H9 (cell line): ENCODE measurements around the gene ASH1L. TPM values are rescaled to one million over a fixed set of nuclear protein-coding genes. Genes with fewer than 3 reads are reported as not detected.

ENCODE experiments used
- DNase-seq: peaks from one replicate; pipeline ENCODE4 v3.0.0-alpha.2; 2017
- H2AFZ ChIP-seq: one replicate; pipeline ENCODE4 v1.6.1; 2013; ENCODE audit warnings: mild to moderate bottlenecking, low read length, control low read depth, moderate library complexity
- H2AK5ac ChIP-seq: 2 replicates; pipeline ENCODE4 v1.6.1; 2013; ENCODE audit warnings: low read length, control low read depth, mixed read lengths; ENCODE audit not compliant: insufficient read length
- H2BK120ac ChIP-seq: one replicate; pipeline ENCODE4 v1.6.1; 2013; ENCODE audit warnings: low read depth, mild to moderate bottlenecking, low read length, control low read depth, inconsistent platforms; ENCODE audit not compliant: poor library complexity, severe bottlenecking
- H2BK12ac ChIP-seq: 2 replicates; pipeline ENCODE4 v1.6.1; 2013; ENCODE audit warnings: low read length, control low read depth, mixed read lengths, low read depth; ENCODE audit not compliant: insufficient read length
- H2BK15ac ChIP-seq: 2 replicates; pipeline ENCODE4 v1.6.1; 2013; ENCODE audit warnings: low read depth, low read length, control low read depth
- H2BK20ac ChIP-seq: one replicate; pipeline ENCODE4 v1.6.1; 2013; ENCODE audit warnings: low read depth, mild to moderate bottlenecking, low read length, control low read depth, inconsistent platforms; ENCODE audit not compliant: poor library complexity, severe bottlenecking
- H2BK5ac ChIP-seq: 2 replicates; pipeline ENCODE4 v1.6.1; 2013; ENCODE audit warnings: low read length, control low read depth, mixed read lengths; ENCODE audit not compliant: insufficient read length
- H3K14ac ChIP-seq: 2 replicates; pipeline ENCODE4 v1.6.1; 2013; ENCODE audit warnings: low read length, control low read depth; ENCODE audit not compliant: insufficient read depth
- H3K18ac ChIP-seq: 2 replicates; pipeline ENCODE4 v1.6.1; 2013; ENCODE audit warnings: low read depth, mild to moderate bottlenecking, mixed read lengths, low read length, control low read depth; ENCODE audit not compliant: insufficient read length
- H3K23ac ChIP-seq: 2 replicates; pipeline ENCODE4 v1.6.1; 2013; ENCODE audit warnings: low read length, control low read depth, mixed read lengths, low read depth; ENCODE audit not compliant: insufficient read length
- H3K23me2 ChIP-seq: 2 replicates; pipeline ENCODE4 v1.6.1; 2013; ENCODE audit warnings: low read depth, mild to moderate bottlenecking, mixed read lengths, low read length, control low read depth; ENCODE audit not compliant: insufficient read length, poor library complexity, severe bottlenecking
- H3K27ac ChIP-seq: 2 replicates; pipeline ENCODE4 v1.5.1; 2013; ENCODE audit warnings: low read length, control low read depth, mixed read lengths, low read depth; ENCODE audit not compliant: insufficient read length
- H3K27me3 ChIP-seq: 2 replicates; pipeline ENCODE4 v1.6.1; 2013; ENCODE audit warnings: low read length, control low read depth, inconsistent platforms; ENCODE audit not compliant: insufficient read depth
- H3K4ac ChIP-seq: 2 replicates; pipeline ENCODE4 v1.6.1; 2013; ENCODE audit warnings: low read depth, mild to moderate bottlenecking, control low read depth, inconsistent platforms, low read length, moderate library complexity
- H3K4me1 ChIP-seq: 2 replicates; pipeline ENCODE4 v1.6.1; 2013; ENCODE audit warnings: low read length, control low read depth, inconsistent platforms; ENCODE audit not compliant: insufficient read depth
- H3K4me2 ChIP-seq: 2 replicates; pipeline ENCODE4 v1.6.1; 2013; ENCODE audit warnings: low read length, control low read depth, mixed read lengths; ENCODE audit not compliant: insufficient read length, insufficient read depth
- H3K56ac ChIP-seq: 2 replicates; pipeline ENCODE4 v1.6.1; 2013; ENCODE audit warnings: low read depth, mild to moderate bottlenecking, mixed read lengths, low read length, control low read depth; ENCODE audit not compliant: insufficient read length
- H3K79me1 ChIP-seq: 2 replicates; pipeline ENCODE4 v1.6.1; 2013; ENCODE audit warnings: low read depth, mild to moderate bottlenecking, moderate library complexity, low read length, control low read depth, inconsistent platforms; ENCODE audit not compliant: insufficient read depth, poor library complexity, severe bottlenecking
- H3K79me2 ChIP-seq: 2 replicates; pipeline ENCODE4 v1.6.1; 2013; ENCODE audit warnings: low read length, control low read depth, inconsistent platforms; ENCODE audit not compliant: insufficient read depth
- H3K9ac ChIP-seq: 2 replicates; pipeline ENCODE4 v1.6.1; 2013; ENCODE audit warnings: low read length, control low read depth, mixed read lengths; ENCODE audit not compliant: insufficient read length; ENCODE audit errors: extremely low read depth
- H3K9me3 ChIP-seq: one replicate; pipeline ENCODE4 v1.6.1; 2013; ENCODE audit warnings: low read depth, low read length, inconsistent platforms; ENCODE audit not compliant: control insufficient read depth
- H3T11ph ChIP-seq: one replicate; pipeline ENCODE4 v1.6.1; 2013; ENCODE audit warnings: mild to moderate bottlenecking, low read length, control low read depth, inconsistent platforms
- H4K20me1 ChIP-seq: one replicate; pipeline ENCODE4 v1.6.1; 2013; ENCODE audit not compliant: control insufficient read depth, insufficient read length, insufficient read depth
- H4K5ac ChIP-seq: 2 replicates; pipeline ENCODE4 v1.6.1; 2013; ENCODE audit warnings: low read depth, mild to moderate bottlenecking, mixed read lengths, low read length, control low read depth; ENCODE audit not compliant: insufficient read length
- H4K8ac ChIP-seq: replicated peaks from 2 replicates; pipeline ENCODE4 v1.6.1; 2013; ENCODE audit warnings: low read length, control low read depth, mixed read lengths, low read depth; ENCODE audit not compliant: insufficient read length
- H4K91ac ChIP-seq: 2 replicates; pipeline ENCODE4 v1.6.1; 2013; ENCODE audit warnings: low read depth, mild to moderate bottlenecking, moderate library complexity, mixed read lengths, low read length, control low read depth; ENCODE audit not compliant: insufficient read length
- H3K27ac Mint-ChIP-seq, 3 experiments: 2 replicates in 2 of 3; 3 replicates in 1 of 3; pipeline ENCODE4 v1.8.0; 2020 to 2021; ENCODE audit warnings: mixed read lengths in 3 of 3, mild to moderate bottlenecking in 1 of 3, moderate library complexity in 1 of 3
- H3K27me3 Mint-ChIP-seq: 2 replicates; pipeline ENCODE4 v1.8.0; 2021; ENCODE audit warnings: low read depth, mild to moderate bottlenecking, moderate library complexity, mixed read lengths
- H3K36me3 Mint-ChIP-seq, 3 experiments: 2 replicates in 2 of 3; 3 replicates in 1 of 3; pipeline ENCODE4 v1.8.0; 2020 to 2021; ENCODE audit warnings: low read depth in 3 of 3, mixed read lengths in 3 of 3; ENCODE audit not compliant: insufficient read depth in 1 of 3
- H3K4me1 Mint-ChIP-seq, 2 experiments: 2 replicates each; pipeline ENCODE4 v1.8.0; 2020; ENCODE audit warnings: mixed read lengths in 2 of 2
- H3K4me3 Mint-ChIP-seq, 2 experiments: 2 replicates in 1 of 2; 3 replicates in 1 of 2; pipeline ENCODE4 v1.8.0; 2020 to 2021; ENCODE audit warnings: mild to moderate bottlenecking in 2 of 2, mixed read lengths in 2 of 2, moderate library complexity in 1 of 2
- H3K9me3 Mint-ChIP-seq, 2 experiments: 2 replicates in 1 of 2; 3 replicates in 1 of 2; pipeline ENCODE4 v1.8.0; 2020; ENCODE audit warnings: mild to moderate bottlenecking in 2 of 2, mixed read lengths in 2 of 2, moderate library complexity in 1 of 2
- CTCF ChIP-seq: fragments of 200-600 bp; sonication (generic); conservative IDR thresholded peaks from 3 replicates; pipeline ENCODE4 v1.8.0; 2021; ENCODE audit warnings: antibody characterized with exemption, mild to moderate bottlenecking
- WGBS: extraction: QIAGEN DNeasy Blood & Tissue Kit; methylation state at CpG from one replicate; pipeline ENCODE4 v1.1.7; 2013; ENCODE audit warnings: missing lambda C conversion rate, low lambda C conversion rate, mixed read lengths; ENCODE audit not compliant: insufficient read length; ENCODE audit errors: extremely low coverage; 5-methylcytosine and 5-hydroxymethylcytosine counted together
- total RNA-seq: library from RNA; stranded (reverse); gene quantifications from 2 replicates; pipeline ENCODE4 v1.2.1, GENCODE V29; 2021

The ASH1L gene
- total RNA-seq, 1 experiment from 2014 or later: 32.8 TPM

- peaks cover 4% of the 10 kb centered on the region; the same call in 1 of the 2 replicates for H3K79me2 ChIP-seq
- no peak overlapping the region for H2BK5ac ChIP-seq
- no peak overlapping the region for H3K27ac Mint-ChIP-seq
- no peak overlapping the region for H2AFZ ChIP-seq
- H3K4me1 Mint-ChIP-seq: peaks cover 14 to 19% of the 10 kb centered on the region in 2 experiments
- no peaks in the 10 kb centered on the region for H3K27me3 ChIP-seq
- H2BK120ac ChIP-seq: no peak overlapping the region
- no peak overlapping the region for H2BK12ac ChIP-seq
- H4K20me1 ChIP-seq: no peaks in the 10 kb centered on the region
- no peak overlapping the region for H3K27ac ChIP-seq
- no peak overlapping the region for H3K4me2 ChIP-seq
- TF ChIP-seq CTCF: no peak
- H4K5ac ChIP-seq: no peak overlapping the region
- H3K14ac ChIP-seq: no peak overlapping the region
- peaks cover 0 to under 1% (median 0%) of the 10 kb centered on the region in 3 experiments; a peak in 4 of 7 replicates for H3K36me3 Mint-ChIP-seq
- no peaks in the 10 kb centered on the region for H3K9me3 ChIP-seq
- H3T11ph ChIP-seq: no peak overlapping the region
- H2BK15ac ChIP-seq: no peak overlapping the region
- no peaks in the 10 kb centered on the region; the same call in 1 of the 2 replicates for H3K4me1 ChIP-seq
- H3K9ac ChIP-seq: no peak overlapping the region
- no peaks in the 10 kb centered on the region for H3K9me3 Mint-ChIP-seq
- H3K4me3 Mint-ChIP-seq: no peak overlapping the region
- no peak overlapping the region for H3K4ac ChIP-seq
- no peak overlapping the region for H4K8ac ChIP-seq
- no peak for DNase-seq
- H3K27me3 Mint-ChIP-seq: no peaks in the 10 kb centered on the region
- no peaks in the 10 kb centered on the region for H3K23me2 ChIP-seq
- no CpG with 5 or more reads among the region's 1 CpG for WGBS
- H2AK5ac ChIP-seq: no peak overlapping the region
- H3K18ac ChIP-seq: no peak overlapping the region
- no peak overlapping the region for H3K23ac ChIP-seq
- no peak overlapping the region for H2BK20ac ChIP-seq
- no peak overlapping the region for H3K56ac ChIP-seq
- no peak overlapping the region for H4K91ac ChIP-seq
- H3K79me1 ChIP-seq: peaks cover 12% of the 10 kb centered on the region
Observed at GRCh38 chr1:155526356-155526755, 36.2 kb downstream of the ASH1L start.
